ENCODE measurements around the gene ERICH4.
"Not testable (repeated sequence)": the region's sequence is repeated elsewhere in the genome, so short reads cannot be mapped to it uniquely, and the experiment has no call there.

The ERICH4 gene

GRCh38 chr19:41436674-41436951, 6.3 kb upstream of the ERICH4 start:
- FAIRE-seq, result no peak

GRCh38 chr19:41437944-41438574, 4.9 kb upstream of the ERICH4 start:
- no peak for FAIRE-seq

- FAIRE-seq, result peak; percentile 96
Observed at GRCh38 chr19:41439441-41440222, 3.3 kb upstream of the ERICH4 start, which contains the start of gene DMAC2. TSS of gene DMAC2 (minus strand) at chr19:41439912. CDS start at chr19:41439899, 13 bp downstream.

- FAIRE-seq, result no peak
Observed at GRCh38 chr19:41441321-41441945, 1.5 kb upstream of the ERICH4 start.

GRCh38 chr19:41443813-41444455, 978 bp downstream of the ERICH4 start:
- no peak for FAIRE-seq

- no peak for FAIRE-seq
Observed at GRCh38 chr19:41445575-41445974, 2.6 kb downstream of the ERICH4 start.

GRCh38 chr19:41447732-41448332, 4.9 kb downstream of the ERICH4 start:
- no peak for FAIRE-seq

GRCh38 chr19:41449079-41449864, 6.3 kb downstream of the ERICH4 start:
- FAIRE-seq, result peak; percentile 62

- FAIRE-seq, result no peak
Observed at GRCh38 chr19:41449865-41450178, 6.9 kb downstream of the ERICH4 start.

- FAIRE-seq, result no peak
Observed at GRCh38 chr19:41452584-41453275, 9.8 kb downstream of the ERICH4 start.

- no peak for FAIRE-seq
Observed at GRCh38 chr19:41455936-41456335, 13.0 kb downstream of the ERICH4 start.

GRCh38 chr19:41456342-41456918, 13.5 kb downstream of the ERICH4 start:
- FAIRE-seq, result no peak

GRCh38 chr19:41457241-41457640, 14.3 kb downstream of the ERICH4 start:
- FAIRE-seq, result no peak

- no peak for FAIRE-seq
Observed at GRCh38 chr19:41462497-41462896, 19.5 kb downstream of the ERICH4 start.

GRCh38 chr19:41463257-41464256, 20.6 kb downstream of the ERICH4 start:
- FAIRE-seq, result not testable (repeated sequence)

GRCh38 chr19:41476583-41476982, 33.6 kb downstream of the ERICH4 start:
- FAIRE-seq, result no peak

GRCh38 chr19:41478171-41478570, 35.2 kb downstream of the ERICH4 start:
- no peak for FAIRE-seq

GRCh38 chr19:41478875-41479756, 36.2 kb downstream of the ERICH4 start:
- no peak for FAIRE-seq

- no peak for FAIRE-seq
Observed at GRCh38 chr19:41479757-41480191, 36.8 kb downstream of the ERICH4 start.
